ENCODE results near the gene DYNC1LI1.

GRCh38 chr3:32498252-32498651 is 72.4 kb downstream of the DYNC1LI1 start:
- TF ChIP-seq CTCF (IDR thresholded peaks at IDR 0.05) (no peak), POLR2A (IDR thresholded peaks at IDR 0.05) (no peak), POLR2AphosphoS5 (IDR thresholded peaks at IDR 0.05) (no peak), EP300 (IDR thresholded peaks at IDR 0.05) (no peak)
